Activated CD4-positive, alpha-beta T cell treated with anti-CD3 and anti-CD28 coated beads, Interleukin-2, amount 50 U/mL, for 4 hours (primary cell): ENCODE data around the gene UBAC1.

ENCODE experiments used
- DNase-seq, 2 experiments: peaks; one replicate each; pipeline ENCODE4 v3.0.0-alpha.2; 2020

UBAC1 gene

GRCh38 chr9:135939351-135940265 is 21.6 kb downstream of the UBAC1 start:
- peak; percentile 31 to 42 for DNase-seq

GRCh38 chr9:135937521-135938489 is 23.4 kb downstream of the UBAC1 start:
- no peak for DNase-seq

GRCh38 chr9:135933114-135933513 is 28.1 kb downstream of the UBAC1 start:
- no peak for DNase-seq

GRCh38 chr9:135932656-135933055 is 28.5 kb downstream of the UBAC1 start:
- DNase-seq: no peak

GRCh38 chr9:135931349-135931820 is 29.8 kb downstream of the UBAC1 start:
- DNase-seq: no peak

GRCh38 chr9:135930446-135931345 is 30.5 kb downstream of the UBAC1 start:
- no peak for DNase-seq

- no peak for DNase-seq
Measured at GRCh38 chr9:135929656-135930445, 31.3 kb downstream of the UBAC1 start.

GRCh38 chr9:135928731-135929655 is 32.2 kb downstream of the UBAC1 start:
- DNase-seq: no peak

GRCh38 chr9:135928074-135928730 is 33.0 kb downstream of the UBAC1 start:
- DNase-seq: no peak

GRCh38 chr9:135927195-135928013 is 33.8 kb downstream of the UBAC1 start:
- no peak for DNase-seq

- DNase-seq: peak; percentile 30 to 45
Measured at GRCh38 chr9:135926402-135927194, 34.6 kb downstream of the UBAC1 start.

- peak; percentile 55 to 65 for DNase-seq
Measured at GRCh38 chr9:135925496-135926133, 35.6 kb downstream of the UBAC1 start.

GRCh38 chr9:135924628-135925338 is 36.4 kb downstream of the UBAC1 start:
- DNase-seq: no peak

GRCh38 chr9:135923508-135923907 is 37.7 kb downstream of the UBAC1 start:
- DNase-seq: no peak

GRCh38 chr9:135921749-135922310 is 39.3 kb downstream of the UBAC1 start:
- DNase-seq: no peak

- DNase-seq: no peak
Measured at GRCh38 chr9:135920973-135921585, 40.1 kb downstream of the UBAC1 start.
